ENCODE measurements around the gene CES5A. TPM values are rescaled to one million over a fixed set of nuclear protein-coding genes. Genes with fewer than 3 reads are reported as not detected.

Gene CES5A
- total and polyA plus RNA-seq, 7 donors: 0.03 TPM; not detected in 6

DNA sequence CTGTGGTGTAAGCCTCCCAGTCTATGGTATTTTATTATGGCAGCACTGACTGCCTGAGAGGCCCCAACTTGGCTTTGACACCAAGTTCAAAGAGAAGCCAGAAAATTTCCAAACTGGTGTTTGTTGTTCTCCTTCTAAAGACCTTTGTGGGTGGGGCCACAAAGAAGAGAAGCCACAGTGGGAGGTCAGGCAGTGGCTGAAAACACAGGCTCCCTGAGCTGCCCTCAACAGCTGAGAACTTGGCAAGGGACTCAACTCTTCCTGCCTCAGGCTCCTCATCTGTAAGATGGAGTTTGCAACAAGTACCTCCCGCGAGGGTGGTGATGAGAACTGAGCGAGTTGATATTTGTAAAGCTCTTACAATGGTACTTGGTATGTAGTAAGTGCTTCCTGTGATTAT lies 18.2 kb downstream of the CES5A start:
- H3K9me3 ChIP-seq: no peaks in the 10 kb centered on the region
- no peaks in the 10 kb centered on the region for H3K36me3 ChIP-seq (ENCODE audit: insufficient read depth in 1 of 2, low read depth in 1 of 2)
- no peak overlapping the region for H3K27ac ChIP-seq
- H3K4me1 ChIP-seq: no peaks in the 10 kb centered on the region
- intact Hi-C loops (cut with DNase I): no loop called here
- 81 to 88% (median 85%) methylated on average over 3 of the region's 3 CpGs for WGBS, 3 donors
- no peaks in the 10 kb centered on the region for H3K27me3 ChIP-seq (ENCODE audit: insufficient read depth in 3 of 3, low read length in 2 of 3)
- ATAC-seq: no peak
- H3K4me3 ChIP-seq: no peak overlapping the region
- TF ChIP-seq, protein P1, sequence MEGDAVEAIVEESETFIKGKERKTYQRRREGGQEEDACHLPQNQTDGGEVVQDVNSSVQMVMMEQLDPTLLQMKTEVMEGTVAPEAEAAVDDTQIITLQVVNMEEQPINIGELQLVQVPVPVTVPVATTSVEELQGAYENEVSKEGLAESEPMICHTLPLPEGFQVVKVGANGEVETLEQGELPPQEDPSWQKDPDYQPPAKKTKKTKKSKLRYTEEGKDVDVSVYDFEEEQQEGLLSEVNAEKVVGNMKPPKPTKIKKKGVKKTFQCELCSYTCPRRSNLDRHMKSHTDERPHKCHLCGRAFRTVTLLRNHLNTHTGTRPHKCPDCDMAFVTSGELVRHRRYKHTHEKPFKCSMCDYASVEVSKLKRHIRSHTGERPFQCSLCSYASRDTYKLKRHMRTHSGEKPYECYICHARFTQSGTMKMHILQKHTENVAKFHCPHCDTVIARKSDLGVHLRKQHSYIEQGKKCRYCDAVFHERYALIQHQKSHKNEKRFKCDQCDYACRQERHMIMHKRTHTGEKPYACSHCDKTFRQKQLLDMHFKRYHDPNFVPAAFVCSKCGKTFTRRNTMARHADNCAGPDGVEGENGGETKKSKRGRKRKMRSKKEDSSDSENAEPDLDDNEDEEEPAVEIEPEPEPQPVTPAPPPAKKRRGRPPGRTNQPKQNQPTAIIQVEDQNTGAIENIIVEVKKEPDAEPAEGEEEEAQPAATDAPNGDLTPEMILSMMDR (IDR thresholded peaks at IDR 0.05): no peak
- no peak for DNase-seq

DNA sequence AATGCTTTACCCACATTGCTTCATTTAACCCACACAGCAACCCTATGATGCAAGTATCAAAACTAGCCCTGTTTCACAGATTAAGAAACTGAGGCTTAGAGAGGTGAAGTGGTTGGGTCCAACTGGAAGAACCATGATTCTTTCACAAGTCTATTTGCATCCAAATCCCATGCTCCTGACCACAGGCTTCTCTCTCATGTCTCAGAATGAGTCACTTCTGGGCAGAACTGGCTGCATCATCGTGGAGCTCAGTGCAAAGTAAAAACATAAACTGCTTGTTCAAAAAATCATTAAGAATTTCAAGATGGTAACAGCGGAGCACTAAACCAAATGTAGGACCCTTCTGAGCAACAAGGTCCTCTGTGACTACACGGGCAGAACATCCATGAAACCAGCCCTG lies 22.1 kb downstream of the CES5A start:
- Histone ChIP-seq H3K9me3 (no peaks in the 10 kb centered on the region), H3K4me3 (no peak overlapping the region), H3K4me1 (no peaks in the 10 kb centered on the region), H3K36me3 (ENCODE audit: insufficient read depth in 1 of 2, low read depth in 1 of 2) (no peaks in the 10 kb centered on the region), H3K27me3 (ENCODE audit: insufficient read depth in 3 of 3, low read length in 2 of 3) (peaks cover 0 to 14% (median 0%) of the 10 kb centered on the region in 3 donors), H3K27ac (no peak overlapping the region)
- ATAC-seq (no peak), DNase-seq (no peak)
- TF ChIP-seq, protein P1 (IDR thresholded peaks at IDR 0.05): no peak
- intact Hi-C loops (cut with DNase I): no loop called here
- WGBS, 3 donors: 62 to 82% (median 64%) methylated on average over 3 of the region's 3 CpGs

DNA sequence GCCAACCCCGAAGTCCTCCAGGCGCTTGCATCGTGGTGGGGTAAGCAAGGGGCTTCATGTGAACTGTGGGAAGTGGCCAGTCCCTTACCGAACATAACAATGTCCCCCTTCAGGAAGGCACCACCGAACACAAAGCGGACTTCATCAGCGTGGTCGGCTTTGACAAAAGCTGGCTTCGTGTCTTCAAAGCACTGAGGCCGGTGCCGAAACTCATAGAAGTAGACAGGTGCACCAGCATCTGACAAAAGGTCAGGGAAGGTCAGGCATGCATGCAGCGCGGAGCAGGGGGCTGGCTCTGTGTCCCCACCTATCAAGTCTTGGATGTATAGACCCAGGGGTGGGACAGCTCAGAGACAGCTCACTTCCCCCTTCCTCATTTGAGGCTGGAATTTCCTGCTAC lies 25.6 kb downstream of the CES5A start:
- ATAC-seq: no peak
- peaks cover 0 to 22% (median 4%) of the 10 kb centered on the region in 3 donors for H3K27me3 ChIP-seq (ENCODE audit: insufficient read depth in 3 of 3, low read length in 2 of 3)
- intact Hi-C loops (cut with DNase I): no loop called here
- H3K9me3 ChIP-seq: no peaks in the 10 kb centered on the region
- H3K36me3 ChIP-seq (ENCODE audit: insufficient read depth in 1 of 2, low read depth in 1 of 2): no peaks in the 10 kb centered on the region
- H3K27ac ChIP-seq: no peak overlapping the region
- no peak overlapping the region for H3K4me3 ChIP-seq
- TF ChIP-seq, protein P1 (IDR thresholded peaks at IDR 0.05): no peak
- H3K4me1 ChIP-seq: no peaks in the 10 kb centered on the region
- no peak for DNase-seq
- 64 to 71% (median 66%) methylated on average over 13 of the region's 13 CpGs for WGBS, 3 donors

DNA sequence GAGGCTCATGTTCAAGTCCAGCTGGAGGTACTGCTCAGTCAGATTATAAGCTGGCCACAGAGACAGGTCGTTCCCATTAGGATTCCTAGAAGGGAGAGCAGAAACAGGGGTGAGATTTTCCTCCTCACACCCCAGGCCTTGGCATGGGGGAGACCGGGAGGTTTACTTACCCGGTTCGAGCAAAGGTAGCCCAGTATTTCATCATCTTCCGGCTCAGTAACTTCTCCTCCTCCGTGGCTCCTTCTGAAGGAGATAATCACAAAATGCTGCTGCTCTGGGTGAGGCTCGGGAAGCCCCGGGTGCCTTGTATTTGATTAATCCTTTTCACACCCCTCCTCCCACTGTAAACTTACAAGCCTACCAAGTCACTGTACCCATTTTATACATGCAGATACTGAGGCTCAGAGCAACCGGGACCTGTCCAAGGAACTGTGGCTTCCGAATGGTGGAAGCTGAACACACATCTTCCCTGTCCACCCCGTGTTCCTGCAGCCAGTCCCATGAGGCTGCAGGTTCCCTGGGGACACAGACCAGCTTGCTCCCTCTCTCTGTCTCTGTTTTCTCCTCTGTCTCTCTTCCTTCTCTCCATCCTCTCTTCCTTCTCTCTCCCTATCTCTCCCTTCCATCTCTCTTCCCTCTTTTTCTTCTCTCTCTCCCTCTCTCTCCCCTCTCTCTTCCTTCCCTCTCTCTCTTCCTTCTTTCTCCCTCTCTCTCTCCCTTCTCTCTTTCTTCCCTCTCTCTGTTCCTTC lies 28.4 kb downstream of the CES5A start:
- intact Hi-C loops (cut with DNase I): no loop called here
- H3K36me3 ChIP-seq (ENCODE audit: insufficient read depth in 1 of 2, low read depth in 1 of 2): no peaks in the 10 kb centered on the region
- 39 to 63% (median 46%) methylated on average over 11 of the region's 11 CpGs for WGBS, 3 donors

More for the DNA sequence above, 28.4 kb downstream of the CES5A start:
- H3K4me1 ChIP-seq: no peaks in the 10 kb centered on the region
- TF ChIP-seq, protein P1 (IDR thresholded peaks at IDR 0.05): no peak
- H3K27me3 ChIP-seq (ENCODE audit: insufficient read depth in 3 of 3, low read length in 2 of 3): peaks cover 0 to 21% (median 4%) of the 10 kb centered on the region in 3 donors
- no peak overlapping the region for H3K27ac ChIP-seq
- no peaks in the 10 kb centered on the region for H3K9me3 ChIP-seq
- no peak for ATAC-seq
- H3K4me3 ChIP-seq: no peak overlapping the region
- no peak for DNase-seq

All from psoas muscle (tissue), 8 donors.